Right lobe of liver (tissue), 4 donors: ENCODE measurements around the gene BTBD1.

Experiments used
- POLR2A ChIP-seq: fragments of 450-650 bp; IDR thresholded peaks from one replicate; pipeline ENCODE4 v1.6.1; 2017; ENCODE audit warnings: antibody characterized with exemption, mild to moderate bottlenecking
- TF ChIP-seq, protein P1 (sequence below), 4 donors: fragments of 200-600 bp in 3 of 4; fragments of 450-650 bp in 1 of 4; IDR thresholded peaks; one replicate each; pipeline versions ENCODE4 v1.5.1 to v1.8.0; 2016 to 2022; ENCODE audit warnings: antibody characterized with exemption in 4 of 4, mild to moderate bottlenecking in 2 of 4
- donor health status: DM: no; HTN: no; CAD: no.
- donor health status: DM: no; HTN: no; CAD: no.
- donor health status: DM: no; HTN: yes; CAD: no.

DNA sequence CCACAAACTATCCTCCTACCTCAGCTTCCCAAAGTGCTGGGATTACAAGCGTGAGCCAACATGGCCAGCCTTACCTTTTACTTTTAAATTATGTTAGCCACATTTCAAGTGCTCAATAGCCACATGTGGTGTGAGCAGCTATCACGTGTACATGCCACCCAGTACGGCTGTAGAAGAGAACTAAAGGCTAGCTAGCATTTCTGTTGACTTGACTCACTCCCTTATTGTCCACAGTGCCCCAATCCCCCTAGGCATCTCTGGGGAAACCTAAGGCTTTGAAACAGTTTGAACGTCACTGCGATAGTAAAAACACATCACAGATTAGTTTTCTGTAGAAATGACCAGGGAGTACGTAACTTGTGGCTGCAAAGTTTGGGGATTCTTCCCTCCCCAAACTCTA lies 67.6 kb downstream of the BTBD1 start:
- no peak for TF ChIP-seq POLR2A
- TF ChIP-seq, protein P1, sequence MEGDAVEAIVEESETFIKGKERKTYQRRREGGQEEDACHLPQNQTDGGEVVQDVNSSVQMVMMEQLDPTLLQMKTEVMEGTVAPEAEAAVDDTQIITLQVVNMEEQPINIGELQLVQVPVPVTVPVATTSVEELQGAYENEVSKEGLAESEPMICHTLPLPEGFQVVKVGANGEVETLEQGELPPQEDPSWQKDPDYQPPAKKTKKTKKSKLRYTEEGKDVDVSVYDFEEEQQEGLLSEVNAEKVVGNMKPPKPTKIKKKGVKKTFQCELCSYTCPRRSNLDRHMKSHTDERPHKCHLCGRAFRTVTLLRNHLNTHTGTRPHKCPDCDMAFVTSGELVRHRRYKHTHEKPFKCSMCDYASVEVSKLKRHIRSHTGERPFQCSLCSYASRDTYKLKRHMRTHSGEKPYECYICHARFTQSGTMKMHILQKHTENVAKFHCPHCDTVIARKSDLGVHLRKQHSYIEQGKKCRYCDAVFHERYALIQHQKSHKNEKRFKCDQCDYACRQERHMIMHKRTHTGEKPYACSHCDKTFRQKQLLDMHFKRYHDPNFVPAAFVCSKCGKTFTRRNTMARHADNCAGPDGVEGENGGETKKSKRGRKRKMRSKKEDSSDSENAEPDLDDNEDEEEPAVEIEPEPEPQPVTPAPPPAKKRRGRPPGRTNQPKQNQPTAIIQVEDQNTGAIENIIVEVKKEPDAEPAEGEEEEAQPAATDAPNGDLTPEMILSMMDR (IDR thresholded peaks at IDR 0.05): no peak
